Measurements from ENCODE around the gene USP22. TPM values are rescaled to one million over a fixed set of nuclear protein-coding genes. Genes with fewer than 3 reads are reported as not detected.

USP22 gene
- total and polyA plus RNA-seq, 10 of the 15 experiments (the other 5 are each of a cell fraction or from before 2014, with no cell fraction given): 10.8 to 218 (median 98.8) TPM

DNA sequence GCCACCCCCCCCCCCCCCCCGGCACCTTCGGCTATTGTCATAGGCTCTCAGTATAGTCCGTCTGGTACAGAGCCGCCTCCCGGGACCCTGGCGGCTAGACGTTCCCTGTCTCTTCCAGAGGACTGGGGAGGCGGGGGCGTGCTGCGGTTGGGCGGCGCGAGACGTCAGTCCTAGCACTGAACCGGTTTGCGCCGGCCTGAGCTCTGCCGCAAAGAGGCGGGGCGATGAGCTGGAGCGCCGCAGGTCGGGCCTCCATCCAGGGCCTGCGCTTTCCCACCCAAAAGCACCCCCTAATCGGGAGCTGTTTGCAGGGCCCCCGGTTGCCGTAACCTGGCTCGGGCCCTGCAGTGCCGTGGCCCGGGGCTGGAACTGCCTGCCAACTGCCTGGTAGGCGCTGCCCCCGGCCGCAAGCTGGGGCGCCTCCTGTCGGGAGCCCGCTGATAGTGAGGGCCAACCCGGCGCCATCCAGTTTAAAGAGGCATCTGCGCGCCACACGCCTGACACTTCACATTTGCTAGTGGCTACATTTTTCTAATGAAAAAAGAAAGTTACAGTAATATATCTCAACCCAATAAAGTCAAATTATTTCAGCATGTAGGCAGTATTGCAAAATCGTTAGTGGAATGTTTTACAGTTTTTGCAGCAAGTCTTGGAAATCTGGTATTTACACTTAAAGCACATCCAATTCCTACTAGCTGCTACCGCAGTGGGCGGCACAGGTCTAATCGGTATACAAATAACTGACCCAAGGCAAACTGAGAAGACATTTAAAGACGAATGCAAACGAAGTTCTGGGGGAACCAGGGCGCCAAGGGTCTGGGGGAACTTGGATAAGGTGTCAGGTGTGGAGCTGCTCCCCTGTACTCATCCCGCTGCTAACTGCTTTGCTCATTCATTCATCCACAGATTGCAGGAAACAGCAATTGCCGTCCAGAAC, 753 bp upstream of the USP22 start (continued):
- TF ChIP-seq, protein P1, sequence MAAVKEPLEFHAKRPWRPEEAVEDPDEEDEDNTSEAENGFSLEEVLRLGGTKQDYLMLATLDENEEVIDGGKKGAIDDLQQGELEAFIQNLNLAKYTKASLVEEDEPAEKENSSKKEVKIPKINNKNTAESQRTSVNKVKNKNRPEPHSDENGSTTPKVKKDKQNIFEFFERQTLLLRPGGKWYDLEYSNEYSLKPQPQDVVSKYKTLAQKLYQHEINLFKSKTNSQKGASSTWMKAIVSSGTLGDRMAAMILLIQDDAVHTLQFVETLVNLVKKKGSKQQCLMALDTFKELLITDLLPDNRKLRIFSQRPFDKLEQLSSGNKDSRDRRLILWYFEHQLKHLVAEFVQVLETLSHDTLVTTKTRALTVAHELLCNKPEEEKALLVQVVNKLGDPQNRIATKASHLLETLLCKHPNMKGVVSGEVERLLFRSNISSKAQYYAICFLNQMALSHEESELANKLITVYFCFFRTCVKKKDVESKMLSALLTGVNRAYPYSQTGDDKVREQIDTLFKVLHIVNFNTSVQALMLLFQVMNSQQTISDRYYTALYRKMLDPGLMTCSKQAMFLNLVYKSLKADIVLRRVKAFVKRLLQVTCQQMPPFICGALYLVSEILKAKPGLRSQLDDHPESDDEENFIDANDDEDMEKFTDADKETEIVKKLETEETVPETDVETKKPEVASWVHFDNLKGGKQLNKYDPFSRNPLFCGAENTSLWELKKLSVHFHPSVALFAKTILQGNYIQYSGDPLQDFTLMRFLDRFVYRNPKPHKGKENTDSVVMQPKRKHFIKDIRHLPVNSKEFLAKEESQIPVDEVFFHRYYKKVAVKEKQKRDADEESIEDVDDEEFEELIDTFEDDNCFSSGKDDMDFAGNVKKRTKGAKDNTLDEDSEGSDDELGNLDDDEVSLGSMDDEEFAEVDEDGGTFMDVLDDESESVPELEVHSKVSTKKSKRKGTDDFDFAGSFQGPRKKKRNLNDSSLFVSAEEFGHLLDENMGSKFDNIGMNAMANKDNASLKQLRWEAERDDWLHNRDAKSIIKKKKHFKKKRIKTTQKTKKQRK (IDR thresholded peaks at IDR 0.05; ENCODE audit: low read depth, low read length): no peak
- TF ChIP-seq SMC3 (IDR thresholded peaks at IDR 0.05; ENCODE audit: borderline replicate concordance, low read length): no peak; the same call in 1 of the 2 replicates
- TF ChIP-seq TBL1XR1 (IDR thresholded peaks at IDR 0.05; ENCODE audit: low read depth, low read length): 0 out of 2 replicates have a peak, but pooled peaks have one; percentile 15
- TF ChIP-seq PAX8 (IDR thresholded peaks at IDR 0.05): no peak
- TF ChIP-seq, protein P2, sequence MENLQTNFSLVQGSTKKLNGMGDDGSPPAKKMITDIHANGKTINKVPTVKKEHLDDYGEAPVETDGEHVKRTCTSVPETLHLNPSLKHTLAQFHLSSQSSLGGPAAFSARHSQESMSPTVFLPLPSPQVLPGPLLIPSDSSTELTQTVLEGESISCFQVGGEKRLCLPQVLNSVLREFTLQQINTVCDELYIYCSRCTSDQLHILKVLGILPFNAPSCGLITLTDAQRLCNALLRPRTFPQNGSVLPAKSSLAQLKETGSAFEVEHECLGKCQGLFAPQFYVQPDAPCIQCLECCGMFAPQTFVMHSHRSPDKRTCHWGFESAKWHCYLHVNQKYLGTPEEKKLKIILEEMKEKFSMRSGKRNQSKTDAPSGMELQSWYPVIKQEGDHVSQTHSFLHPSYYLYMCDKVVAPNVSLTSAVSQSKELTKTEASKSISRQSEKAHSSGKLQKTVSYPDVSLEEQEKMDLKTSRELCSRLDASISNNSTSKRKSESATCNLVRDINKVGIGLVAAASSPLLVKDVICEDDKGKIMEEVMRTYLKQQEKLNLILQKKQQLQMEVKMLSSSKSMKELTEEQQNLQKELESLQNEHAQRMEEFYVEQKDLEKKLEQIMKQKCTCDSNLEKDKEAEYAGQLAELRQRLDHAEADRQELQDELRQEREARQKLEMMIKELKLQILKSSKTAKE (IDR thresholded peaks at IDR 0.05; ENCODE audit: low read depth, poor library complexity, severe bottlenecking): peak; percentile 77
- TF ChIP-seq GATAD2B (conservative IDR thresholded peaks at IDR 0.05; ENCODE audit: low read depth): peak; percentile 86
- no peak for TF ChIP-seq SRF (IDR thresholded peaks at IDR 0.05; ENCODE audit: low read depth in 2 of 2, low read length in 2 of 2)
- peak; percentile 80; the same call in 1 of the 2 replicates for TF ChIP-seq ZNF217 (IDR thresholded peaks at IDR 0.05)
- no peak for TF ChIP-seq ETV6 (conservative IDR thresholded peaks at IDR 0.05 in 1 of 2, IDR thresholded peaks at IDR 0.05 in 1 of 2; ENCODE audit: borderline replicate concordance in 1 of 2, low read depth in 1 of 2)
- TF ChIP-seq, protein P3, sequence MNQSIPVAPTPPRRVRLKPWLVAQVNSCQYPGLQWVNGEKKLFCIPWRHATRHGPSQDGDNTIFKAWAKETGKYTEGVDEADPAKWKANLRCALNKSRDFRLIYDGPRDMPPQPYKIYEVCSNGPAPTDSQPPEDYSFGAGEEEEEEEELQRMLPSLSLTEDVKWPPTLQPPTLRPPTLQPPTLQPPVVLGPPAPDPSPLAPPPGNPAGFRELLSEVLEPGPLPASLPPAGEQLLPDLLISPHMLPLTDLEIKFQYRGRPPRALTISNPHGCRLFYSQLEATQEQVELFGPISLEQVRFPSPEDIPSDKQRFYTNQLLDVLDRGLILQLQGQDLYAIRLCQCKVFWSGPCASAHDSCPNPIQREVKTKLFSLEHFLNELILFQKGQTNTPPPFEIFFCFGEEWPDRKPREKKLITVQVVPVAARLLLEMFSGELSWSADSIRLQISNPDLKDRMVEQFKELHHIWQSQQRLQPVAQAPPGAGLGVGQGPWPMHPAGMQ (IDR thresholded peaks at IDR 0.05; ENCODE audit: borderline replicate concordance): no peak
- TF ChIP-seq MAX (IDR thresholded peaks at IDR 0.05; ENCODE audit: low read depth, low read length): 0 out of 2 replicates have a peak, but pooled peaks have one; percentile 19
- TF ChIP-seq, protein P4, sequence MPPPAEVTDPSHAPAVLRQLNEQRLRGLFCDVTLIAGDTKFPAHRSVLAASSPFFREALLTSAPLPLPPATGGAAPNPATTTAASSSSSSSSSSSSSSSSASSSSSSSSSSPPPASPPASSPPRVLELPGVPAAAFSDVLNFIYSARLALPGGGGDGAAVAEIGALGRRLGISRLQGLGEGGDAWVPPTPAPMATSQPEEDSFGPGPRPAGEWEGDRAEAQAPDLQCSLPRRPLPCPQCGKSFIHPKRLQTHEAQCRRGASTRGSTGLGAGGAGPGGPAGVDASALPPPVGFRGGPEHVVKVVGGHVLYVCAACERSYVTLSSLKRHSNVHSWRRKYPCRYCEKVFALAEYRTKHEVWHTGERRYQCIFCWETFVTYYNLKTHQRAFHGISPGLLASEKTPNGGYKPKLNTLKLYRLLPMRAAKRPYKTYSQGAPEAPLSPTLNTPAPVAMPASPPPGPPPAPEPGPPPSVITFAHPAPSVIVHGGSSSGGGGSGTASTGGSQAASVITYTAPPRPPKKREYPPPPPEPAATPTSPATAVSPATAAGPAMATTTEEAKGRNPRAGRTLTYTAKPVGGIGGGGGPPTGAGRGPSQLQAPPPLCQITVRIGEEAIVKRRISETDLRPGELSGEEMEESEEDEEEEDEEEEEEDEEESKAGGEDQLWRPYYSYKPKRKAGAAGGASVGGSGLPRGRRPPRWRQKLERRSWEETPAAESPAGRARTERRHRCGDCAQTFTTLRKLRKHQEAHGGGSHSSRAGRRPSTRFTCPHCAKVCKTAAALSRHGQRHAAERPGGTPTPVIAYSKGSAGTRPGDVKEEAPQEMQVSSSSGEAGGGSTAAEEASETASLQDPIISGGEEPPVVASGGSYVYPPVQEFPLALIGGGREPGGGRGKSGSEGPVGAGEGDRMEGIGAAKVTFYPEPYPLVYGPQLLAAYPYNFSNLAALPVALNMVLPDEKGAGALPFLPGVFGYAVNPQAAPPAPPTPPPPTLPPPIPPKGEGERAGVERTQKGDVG (CRISPR knock-in tag; IDR thresholded peaks at IDR 0.05): no peak
- no peak for TF ChIP-seq SREBF2 (IDR thresholded peaks at IDR 0.05; ENCODE audit: low read length)
- TF ChIP-seq IKZF1 (conservative IDR thresholded peaks at IDR 0.05): peak; percentile 89
- TF ChIP-seq SP1 (IDR thresholded peaks at IDR 0.05; ENCODE audit: low read depth, low read length): peak; percentile 51
- peak; percentile 61; the same call in 1 of the 2 replicates for TF ChIP-seq SMAD5 (IDR thresholded peaks at IDR 0.05; ENCODE audit: low read depth)
- no peak for TF ChIP-seq PML (IDR thresholded peaks at IDR 0.05; ENCODE audit: low read length)
